Measurements from ENCODE around the gene SMARCA4. TPM values are rescaled to one million over a fixed set of nuclear protein-coding genes. Genes with fewer than 3 reads are reported as not detected.
"Not testable (repeated sequence)": the region's sequence is repeated elsewhere in the genome, so short reads cannot be mapped to it uniquely, and the experiment has no call there.

The SMARCA4 gene
- total RNA-seq, 1 donor from 2014 or later: 238 TPM

DNA sequence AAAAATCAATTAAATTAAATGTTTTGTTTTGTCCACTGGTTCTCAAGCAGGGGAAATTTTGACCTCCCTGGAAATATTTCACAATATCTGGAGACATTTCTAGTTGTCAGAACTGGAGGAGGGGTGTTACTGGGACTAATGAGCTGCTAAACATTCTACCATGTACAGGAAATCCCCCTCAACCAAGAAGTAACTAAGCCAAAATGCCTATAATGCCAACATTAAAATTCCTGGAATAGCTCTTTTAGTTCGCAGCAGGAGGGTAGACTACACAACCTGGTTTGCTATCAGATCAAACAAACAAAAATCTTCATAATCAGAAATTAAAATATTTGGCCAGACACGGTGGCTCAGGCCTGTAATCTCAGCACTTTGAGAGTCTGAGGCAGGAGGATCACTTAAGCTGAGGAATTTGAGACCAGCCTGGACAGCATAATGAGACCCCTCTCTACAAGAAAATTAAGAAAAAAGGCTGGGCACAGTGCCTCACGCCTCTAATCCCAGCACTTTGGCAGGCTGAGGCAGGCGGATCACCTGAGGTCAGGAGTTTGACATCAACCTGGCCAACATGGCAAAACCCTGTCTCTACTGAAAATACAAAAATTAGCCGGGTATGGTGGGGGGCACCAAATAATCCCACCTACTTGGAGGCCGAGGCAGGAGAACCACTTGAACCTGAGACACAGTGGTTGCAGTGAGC is 13.7 kb upstream of the SMARCA4 start:
- Mint-ChIP-seq H3K27ac (ENCODE audit: unreplicated experiment) (no peak overlapping the region), H3K4me3 (ENCODE audit: unreplicated experiment) (no peak overlapping the region), H3K36me3 (ENCODE audit: low read depth, unreplicated experiment) (no peaks in the 10 kb centered on the region), H3K27me3 (ENCODE audit: unreplicated experiment) (no peaks in the 10 kb centered on the region), H3K4me1 (ENCODE audit: unreplicated experiment) (no peaks in the 10 kb centered on the region), H3K9me3 (ENCODE audit: unreplicated experiment) (no peaks in the 10 kb centered on the region)
- TF ChIP-seq, protein P1, sequence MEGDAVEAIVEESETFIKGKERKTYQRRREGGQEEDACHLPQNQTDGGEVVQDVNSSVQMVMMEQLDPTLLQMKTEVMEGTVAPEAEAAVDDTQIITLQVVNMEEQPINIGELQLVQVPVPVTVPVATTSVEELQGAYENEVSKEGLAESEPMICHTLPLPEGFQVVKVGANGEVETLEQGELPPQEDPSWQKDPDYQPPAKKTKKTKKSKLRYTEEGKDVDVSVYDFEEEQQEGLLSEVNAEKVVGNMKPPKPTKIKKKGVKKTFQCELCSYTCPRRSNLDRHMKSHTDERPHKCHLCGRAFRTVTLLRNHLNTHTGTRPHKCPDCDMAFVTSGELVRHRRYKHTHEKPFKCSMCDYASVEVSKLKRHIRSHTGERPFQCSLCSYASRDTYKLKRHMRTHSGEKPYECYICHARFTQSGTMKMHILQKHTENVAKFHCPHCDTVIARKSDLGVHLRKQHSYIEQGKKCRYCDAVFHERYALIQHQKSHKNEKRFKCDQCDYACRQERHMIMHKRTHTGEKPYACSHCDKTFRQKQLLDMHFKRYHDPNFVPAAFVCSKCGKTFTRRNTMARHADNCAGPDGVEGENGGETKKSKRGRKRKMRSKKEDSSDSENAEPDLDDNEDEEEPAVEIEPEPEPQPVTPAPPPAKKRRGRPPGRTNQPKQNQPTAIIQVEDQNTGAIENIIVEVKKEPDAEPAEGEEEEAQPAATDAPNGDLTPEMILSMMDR (IDR thresholded peaks at IDR 0.05; ENCODE audit: unreplicated experiment): no peak
- no peak for DNase-seq (ENCODE audit: low spot score)

DNA sequence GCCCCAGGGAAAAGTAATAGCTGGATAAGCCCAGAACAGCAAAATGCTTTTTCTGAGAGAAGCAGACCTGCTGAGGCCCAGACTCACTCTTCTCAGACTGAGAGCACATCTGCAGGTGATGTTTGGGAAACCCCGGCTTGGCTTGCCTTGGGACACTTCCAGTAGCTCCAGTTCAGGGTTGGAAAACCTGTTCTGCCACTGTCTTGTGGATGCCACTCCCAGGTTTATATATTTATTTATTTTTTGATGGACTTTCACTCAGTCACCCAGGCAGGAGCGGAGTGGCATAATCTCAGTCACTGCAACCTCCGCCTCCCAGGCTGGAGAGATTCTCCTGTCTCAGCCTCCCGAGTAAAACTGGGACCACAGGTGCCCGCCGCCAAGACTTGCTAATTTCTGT is 8.0 kb upstream of the SMARCA4 start:
- H3K36me3 Mint-ChIP-seq (ENCODE audit: low read depth, unreplicated experiment): no peaks in the 10 kb centered on the region
- no peaks in the 10 kb centered on the region for H3K9me3 Mint-ChIP-seq (ENCODE audit: unreplicated experiment)
- no peaks in the 10 kb centered on the region for H3K4me1 Mint-ChIP-seq (ENCODE audit: unreplicated experiment)
- DNase-seq (ENCODE audit: low spot score): no peak
- TF ChIP-seq, protein P1 (IDR thresholded peaks at IDR 0.05; ENCODE audit: unreplicated experiment): no peak
- no peaks in the 10 kb centered on the region for H3K27me3 Mint-ChIP-seq (ENCODE audit: unreplicated experiment)
- no peak overlapping the region for H3K4me3 Mint-ChIP-seq (ENCODE audit: unreplicated experiment)
- no peak overlapping the region for H3K27ac Mint-ChIP-seq (ENCODE audit: unreplicated experiment)

DNA sequence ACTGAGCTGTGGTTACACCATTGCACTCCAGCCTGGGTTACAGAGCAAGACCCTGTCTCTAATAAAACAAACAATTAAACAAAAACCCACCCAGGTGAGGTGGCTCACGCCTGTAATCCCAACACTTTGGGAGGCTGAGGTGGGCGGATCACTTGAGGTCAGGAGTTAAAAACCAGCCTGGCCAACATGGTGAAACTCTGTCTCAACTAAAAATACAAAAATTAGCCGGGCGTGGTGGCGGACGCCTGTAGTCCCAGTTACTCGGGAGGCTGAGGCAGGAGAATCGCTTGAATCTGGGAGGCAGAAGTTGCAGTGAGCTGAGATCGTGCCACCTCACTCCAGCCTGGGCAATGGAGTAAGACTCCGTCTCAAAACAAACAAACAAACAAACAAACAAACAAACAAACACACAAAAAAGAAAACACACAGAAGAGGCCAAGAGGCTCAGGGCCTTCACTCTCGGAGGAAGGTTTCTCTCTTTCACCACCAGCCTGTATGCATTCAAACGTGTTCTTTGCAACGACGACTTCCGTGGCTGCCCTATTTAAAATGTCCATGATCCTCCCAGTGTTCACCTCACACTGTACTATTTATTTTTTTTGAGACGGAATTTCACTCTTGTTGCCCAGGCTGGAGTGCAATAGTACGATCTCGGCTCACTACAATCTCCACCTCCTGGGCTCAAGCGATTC is 1.4 kb upstream of the SMARCA4 start:
- Mint-ChIP-seq H3K27me3 (ENCODE audit: unreplicated experiment) (peaks cover 18% of the 10 kb centered on the region), H3K36me3 (ENCODE audit: low read depth, unreplicated experiment) (peaks cover 13% of the 10 kb centered on the region), H3K4me3 (ENCODE audit: unreplicated experiment) (peak overlapping the region; percentile 91), H3K4me1 (ENCODE audit: unreplicated experiment) (peaks cover 23% of the 10 kb centered on the region)
- not testable (repeated sequence) for H3K27ac Mint-ChIP-seq (ENCODE audit: unreplicated experiment); H3K9me3 Mint-ChIP-seq (ENCODE audit: unreplicated experiment); DNase-seq (ENCODE audit: low spot score)

DNA sequence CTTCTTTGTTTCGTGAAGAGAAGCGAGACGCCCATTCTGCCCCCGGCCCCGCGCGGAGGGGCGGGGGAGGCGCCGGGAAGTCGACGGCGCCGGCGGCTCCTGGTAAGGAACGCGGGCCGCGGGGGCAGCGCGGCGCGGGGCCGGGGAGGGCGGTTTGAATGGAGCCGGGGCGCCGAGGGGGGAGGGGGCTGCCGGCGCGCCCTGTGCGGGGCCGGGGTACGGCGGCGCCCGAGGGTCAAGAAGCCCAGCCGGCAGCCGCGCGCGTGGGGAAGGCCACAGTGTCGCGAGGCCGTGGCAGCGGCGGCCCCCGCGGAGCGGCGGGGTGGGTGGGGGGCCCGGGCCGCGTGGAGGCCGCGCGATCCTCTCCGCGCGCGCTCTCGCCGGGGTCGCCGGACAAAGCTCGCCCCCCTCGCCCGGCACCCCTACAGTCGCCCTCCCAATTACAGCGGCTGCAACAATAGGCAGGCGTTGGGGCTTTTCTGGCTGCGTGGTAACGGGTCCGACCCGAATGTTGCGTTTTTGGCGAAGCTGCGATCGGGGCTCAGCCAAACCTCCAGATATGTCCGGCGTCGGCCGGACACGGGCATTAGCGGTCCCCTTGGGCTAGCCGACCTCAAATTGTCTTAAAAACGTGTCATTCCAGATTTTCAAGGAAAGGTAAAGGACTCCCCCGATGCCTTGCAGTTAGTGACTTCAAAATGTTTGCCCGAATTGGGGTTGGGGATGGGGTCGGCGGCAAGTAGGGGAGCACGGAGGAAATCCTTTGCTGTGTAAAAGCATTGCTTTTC is 437 bp downstream of the SMARCA4 start:
- Mint-ChIP-seq H3K4me3 (ENCODE audit: unreplicated experiment) (peak overlapping the region; percentile 99), H3K27ac (ENCODE audit: unreplicated experiment) (peak overlapping the region; percentile 96), H3K36me3 (ENCODE audit: low read depth, unreplicated experiment) (peaks cover 19% of the 10 kb centered on the region), H3K4me1 (ENCODE audit: unreplicated experiment) (peaks cover 23% of the 10 kb centered on the region), H3K9me3 (ENCODE audit: unreplicated experiment) (no peaks in the 10 kb centered on the region), H3K27me3 (ENCODE audit: unreplicated experiment) (peaks cover 21% of the 10 kb centered on the region)
- DNase-seq (ENCODE audit: low spot score): peak; percentile 53
- TF ChIP-seq, protein P1 (IDR thresholded peaks at IDR 0.05; ENCODE audit: unreplicated experiment): no peak

DNA sequence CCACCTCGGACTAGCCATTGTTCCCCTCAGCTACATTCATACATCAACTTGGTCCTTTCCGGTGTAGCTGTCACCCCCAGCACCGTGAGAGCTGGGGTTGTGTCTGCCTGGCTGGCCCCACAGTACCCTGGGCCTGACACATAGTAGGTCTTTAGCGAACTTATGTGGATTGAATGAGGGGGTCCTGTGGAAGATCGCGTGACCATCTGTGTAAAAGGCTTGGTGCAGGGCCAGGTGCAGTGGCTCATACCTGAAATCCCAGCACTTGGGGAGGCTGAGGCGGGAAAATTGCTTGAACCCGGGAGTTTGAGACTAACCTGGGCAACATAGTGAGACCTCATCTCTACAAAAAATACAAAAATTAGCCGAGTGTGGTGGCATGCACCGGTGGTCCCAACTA is 2.0 kb downstream of the SMARCA4 start:
- Mint-ChIP-seq H3K4me1 (ENCODE audit: unreplicated experiment) (peaks cover 25% of the 10 kb centered on the region), H3K36me3 (ENCODE audit: low read depth, unreplicated experiment) (peaks cover 19% of the 10 kb centered on the region), H3K27ac (ENCODE audit: unreplicated experiment) (peak overlapping the region; percentile 70), H3K27me3 (ENCODE audit: unreplicated experiment) (peaks cover 21% of the 10 kb centered on the region), H3K4me3 (ENCODE audit: unreplicated experiment) (peak overlapping the region; percentile 99), H3K9me3 (ENCODE audit: unreplicated experiment) (no peaks in the 10 kb centered on the region)
- no peak for DNase-seq (ENCODE audit: low spot score)
- TF ChIP-seq, protein P1 (IDR thresholded peaks at IDR 0.05; ENCODE audit: unreplicated experiment): no peak
